Ramos (cell line): ENCODE data around the gene SEZ6L2.

Experiments
- in situ Hi-C: fragments of 300-500 bp; cut with MboI; formaldehyde crosslinking; loops from one replicate; pipeline ENCODE4 v1.14.3; 2022; ENCODE audit warnings: low sequenced_read_pairs; ENCODE audit not compliant: unreplicated experiment

The SEZ6L2 gene

GRCh38 chr16:29833219-29833618, 66.1 kb downstream of the SEZ6L2 start:
- in situ Hi-C loops: loop anchor here (25.0 kb wide), 1 partner anchor 179 kb away; the partner anchor contains the start of genes C16orf92 and DOC2A

GRCh38 chr16:29831490-29831889, 67.9 kb downstream of the SEZ6L2 start:
- in situ Hi-C loops: loop anchor here (25.0 kb wide), 1 partner anchor 181 kb away; the partner anchor contains the start of genes C16orf92 and DOC2A

- in situ Hi-C loops: loop anchor here (25.0 kb wide), 1 partner anchor 182 kb away; the partner anchor contains the start of genes C16orf92 and DOC2A
Observed at GRCh38 chr16:29830774-29831173, 68.6 kb downstream of the SEZ6L2 start.

GRCh38 chr16:29826342-29826695, 73.0 kb downstream of the SEZ6L2 start:
- in situ Hi-C loops: loop anchor here (25.0 kb wide), 1 partner anchor 186 kb away; the partner anchor contains the start of genes C16orf92 and DOC2A

GRCh38 chr16:29825145-29826044, 74.0 kb downstream of the SEZ6L2 start:
- in situ Hi-C loops: loop anchor here (25.0 kb wide), 1 partner anchor 187 kb away; the partner anchor contains the start of genes C16orf92 and DOC2A

GRCh38 chr16:29824589-29825144, 74.7 kb downstream of the SEZ6L2 start:
- in situ Hi-C loops: loop anchor here (25.0 kb wide), 2 partner anchors 188 to 563 kb away; partner anchors contain the start of genes C16orf92, DOC2A, SEPTIN1 and ZNF48

GRCh38 chr16:29821643-29822115, 77.7 kb downstream of the SEZ6L2 start:
- in situ Hi-C loops: loop anchor here (25.0 kb wide), 1 partner anchor 566 kb away; the partner anchor contains the start of genes SEPTIN1 and ZNF48
